Mucosa of descending colon (tissue), 3 donors: ENCODE measurements around the gene POU3F1. TPM values are rescaled to one million over a fixed set of nuclear protein-coding genes. Genes with fewer than 3 reads are reported as not detected.

Source experiments
- ATAC-seq: fragments of 200-7000 bp; cut with Tn5 transposase; one replicate; pipeline ENCODE4 v1.9.1; 2020; ENCODE audit warnings: mild to moderate bottlenecking, moderate library complexity
- DNase-seq, 3 donors: peaks; one replicate each; pipeline ENCODE4 v3.0.0-alpha.2; 2020
- H3K36me3 ChIP-seq: fragments of 200-600 bp; one replicate; pipeline ENCODE4 v1.8.0; 2021; ENCODE audit warnings: low read depth, mild to moderate bottlenecking
- H3K4me1 ChIP-seq: fragments of 200-600 bp; one replicate; pipeline ENCODE4 v1.8.0; 2021; ENCODE audit warnings: low read depth, mild to moderate bottlenecking
- H3K4me3 ChIP-seq: fragments of 200-600 bp; one replicate; pipeline ENCODE4 v1.8.0; 2021; ENCODE audit warnings: mild to moderate bottlenecking
- H3K9me3 ChIP-seq: fragments of 200-600 bp; one replicate; pipeline ENCODE4 v1.8.0; 2021; ENCODE audit warnings: mild to moderate bottlenecking
- CTCF ChIP-seq: fragments of 200-600 bp; IDR thresholded peaks from one replicate; pipeline ENCODE4 v1.8.0; 2022; ENCODE audit warnings: antibody characterized with exemption, mild to moderate bottlenecking
- intact Hi-C, 2 donors: fragments of 100-400 bp; cut with DNase I in 1 of 2; cut with micrococcal nuclease in 1 of 2; formaldehyde crosslinking; loops; one replicate each; pipeline versions ENCODE4 v1.11.0 to v1.11.1; 2022; cut with DNase I, micrococcal nuclease
- total RNA-seq, 3 donors: library from RNA; stranded (reverse); fragmentation: NEBNext Ultra II Directional in 2 of 3; extraction: Animal tissue kit (Norgen Biotek cat#: 25700) in 2 of 3; gene quantifications; one replicate each; pipeline versions ENCODE4 v1.2.1 to v1.2.4, GENCODE V29; 2021 to 2023
- donor health status: DM: no; HTN: no; CAD: no; lungs with moderate emphysema.
- donor health status: DM: no; HTN: no; CAD: no.
- donor health status: DM: no; HTN: yes; CAD: no.

Gene POU3F1
- total RNA-seq, 3 donors from 2014 or later: not detected

GRCh38 chr1:38060498-38060897 lies 13.9 kb upstream of the POU3F1 start:
- no peaks in the 10 kb centered on the region for H3K4me1 ChIP-seq
- intact Hi-C loops: no loop called here
- no peaks in the 10 kb centered on the region for H3K36me3 ChIP-seq
- no peak for DNase-seq
- no peak for ATAC-seq
- no peak overlapping the region for H3K4me3 ChIP-seq
- TF ChIP-seq CTCF: no peak
- H3K9me3 ChIP-seq: no peaks in the 10 kb centered on the region

GRCh38 chr1:38059635-38060250 lies 13.2 kb upstream of the POU3F1 start:
- intact Hi-C loops: no loop called here
- TF ChIP-seq CTCF: no peak
- Histone ChIP-seq H3K9me3 (no peaks in the 10 kb centered on the region), H3K4me3 (no peak overlapping the region), H3K4me1 (no peaks in the 10 kb centered on the region), H3K36me3 (no peaks in the 10 kb centered on the region)
- ATAC-seq: no peak
- no peak for DNase-seq

GRCh38 chr1:38055965-38056364 lies 9.4 kb upstream of the POU3F1 start:
- H3K36me3 ChIP-seq: no peaks in the 10 kb centered on the region
- no peak overlapping the region for H3K4me3 ChIP-seq
- no peaks in the 10 kb centered on the region for H3K9me3 ChIP-seq
- no peaks in the 10 kb centered on the region for H3K4me1 ChIP-seq
- intact Hi-C loops: no loop called here
- no peak for TF ChIP-seq CTCF
- DNase-seq: no peak
- no peak for ATAC-seq

GRCh38 chr1:38055398-38055797 lies 8.8 kb upstream of the POU3F1 start:
- DNase-seq (no peak), ATAC-seq (no peak)
- no peaks in the 10 kb centered on the region for H3K4me1 ChIP-seq
- H3K9me3 ChIP-seq: no peaks in the 10 kb centered on the region
- intact Hi-C loops: no loop called here
- H3K36me3 ChIP-seq: no peaks in the 10 kb centered on the region
- H3K4me3 ChIP-seq: no peak overlapping the region
- no peak for TF ChIP-seq CTCF

GRCh38 chr1:38053416-38054091 lies 7.0 kb upstream of the POU3F1 start:
- ATAC-seq: peak; percentile 48
- Histone ChIP-seq H3K9me3 (no peaks in the 10 kb centered on the region), H3K4me1 (no peaks in the 10 kb centered on the region), H3K4me3 (no peak overlapping the region), H3K36me3 (no peaks in the 10 kb centered on the region)
- no peak for TF ChIP-seq CTCF
- intact Hi-C loops: no loop called here
- no peak for DNase-seq
